Endometrium (tissue), 2 donors: Measurements from ENCODE around the gene CSE1L.
"Not testable (repeated sequence)": the region's sequence is repeated elsewhere in the genome, so short reads cannot be mapped to it uniquely, and the experiment has no call there.

Source experiments
- FAIRE-seq: peaks from 2 replicates; lab custom pipeline; 2012; peaks lifted over from hg19 to GRCh38; lab: Jason Lieb, UNC
- donor health status: control.
- donor health status: control.

CSE1L gene

GRCh38 chr20:49078310-49078709, 32.2 kb downstream of the CSE1L start:
- no peak for FAIRE-seq

GRCh38 chr20:49082295-49082694, 36.2 kb downstream of the CSE1L start:
- not testable (repeated sequence) for FAIRE-seq

- no peak for FAIRE-seq
These were observed 45.0 kb downstream of the CSE1L start for GRCh38 chr20:49091104-49091503.

GRCh38 chr20:49091762-49092161, 45.6 kb downstream of the CSE1L start:
- no peak for FAIRE-seq

- no peak for FAIRE-seq
These were observed 50.2 kb downstream of the CSE1L start for GRCh38 chr20:49096203-49096730.

GRCh38 chr20:49097159-49097558, 51.0 kb downstream of the CSE1L start:
- no peak for FAIRE-seq

- FAIRE-seq, result no peak
These were observed 52.0 kb downstream of the CSE1L start for GRCh38 chr20:49098136-49098535.

GRCh38 chr20:49099011-49099410, 52.9 kb downstream of the CSE1L start:
- FAIRE-seq, result no peak

- FAIRE-seq, result not testable (repeated sequence)
These were observed 54.2 kb downstream of the CSE1L start for GRCh38 chr20:49100292-49100691.

GRCh38 chr20:49100972-49101371, 54.9 kb downstream of the CSE1L start:
- no peak for FAIRE-seq

- FAIRE-seq, result no peak
These were observed 56.9 kb downstream of the CSE1L start for GRCh38 chr20:49103019-49103418.

GRCh38 chr20:49103647-49104364, 57.7 kb downstream of the CSE1L start:
- no peak for FAIRE-seq

- no peak for FAIRE-seq
These were observed 58.2 kb downstream of the CSE1L start for GRCh38 chr20:49104365-49104648.

- FAIRE-seq, result not testable (repeated sequence)
These were observed 59.0 kb downstream of the CSE1L start for GRCh38 chr20:49104979-49105547.

GRCh38 chr20:49106328-49106727, 60.2 kb downstream of the CSE1L start:
- FAIRE-seq, result no peak

GRCh38 chr20:49110767-49111694, 64.9 kb downstream of the CSE1L start:
- FAIRE-seq, result no peak

- no peak for FAIRE-seq
These were observed 66.6 kb downstream of the CSE1L start for GRCh38 chr20:49112596-49113274.

- FAIRE-seq, result no peak
These were observed 69.5 kb downstream of the CSE1L start for GRCh38 chr20:49115564-49115963.

- FAIRE-seq, result no peak
These were observed 72.2 kb downstream of the CSE1L start for GRCh38 chr20:49118307-49118706.

- FAIRE-seq, result no peak
These were observed 73.9 kb downstream of the CSE1L start for GRCh38 chr20:49119988-49120387.

GRCh38 chr20:49122920-49123319, 76.8 kb downstream of the CSE1L start:
- FAIRE-seq, result no peak

- no peak for FAIRE-seq
These were observed 77.9 kb downstream of the CSE1L start for GRCh38 chr20:49123982-49124381.
